NCI-H2081 treated with DMSO at 0.1 percent for 48 hours (cell line): ENCODE results near the gene ZSWIM1.
"Not testable (repeated sequence)": the region's sequence is repeated elsewhere in the genome, so short reads cannot be mapped to it uniquely, and the experiment has no call there.

Experiments used
- DNase-seq: peaks from one replicate; lab custom pipeline; 2025; lab: John Stamatoyannopoulos, UW

Gene ZSWIM1

GRCh38 chr20:45857114-45857881 is 23.7 kb upstream of the ZSWIM1 start, which contains the start of the genes ACOT8 and ZSWIM3:
ACOT8 (minus strand) TSS chr20:45857392; CDS start chr20:45857315, 77 bp downstream.
ZSWIM3 (plus strand) TSS chr20:45857614; CDS start chr20:45857826, 212 bp downstream.
- peak; percentile 99 for DNase-seq

- DNase-seq = no peak
Observed at GRCh38 chr20:45857882-45858216, 23.2 kb upstream of the ZSWIM1 start.

- no peak for DNase-seq
Observed at GRCh38 chr20:45859916-45860315, 21.1 kb upstream of the ZSWIM1 start.

- no peak for DNase-seq
Observed at GRCh38 chr20:45860560-45861220, 20.3 kb upstream of the ZSWIM1 start.

GRCh38 chr20:45861221-45862075 is 19.6 kb upstream of the ZSWIM1 start:
- DNase-seq = no peak

GRCh38 chr20:45863543-45864470 is 17.2 kb upstream of the ZSWIM1 start:
- no peak for DNase-seq

- no peak for DNase-seq
Observed at GRCh38 chr20:45866454-45866853, 14.6 kb upstream of the ZSWIM1 start.

- DNase-seq = no peak
Observed at GRCh38 chr20:45867136-45867818, 13.8 kb upstream of the ZSWIM1 start.

- DNase-seq = no peak
Observed at GRCh38 chr20:45867819-45868176, 13.2 kb upstream of the ZSWIM1 start.

GRCh38 chr20:45872626-45873025 is 8.4 kb upstream of the ZSWIM1 start:
- no peak for DNase-seq

GRCh38 chr20:45873409-45874103 is 7.5 kb upstream of the ZSWIM1 start:
- DNase-seq = no peak

- not testable (repeated sequence) for DNase-seq
Observed at GRCh38 chr20:45874104-45874481, 6.9 kb upstream of the ZSWIM1 start.

GRCh38 chr20:45874576-45874975 is 6.5 kb upstream of the ZSWIM1 start:
- no peak for DNase-seq

GRCh38 chr20:45878076-45878761 is 2.8 kb upstream of the ZSWIM1 start:
- DNase-seq = no peak

GRCh38 chr20:45882469-45883099 is 1.6 kb downstream of the ZSWIM1 start:
- no peak for DNase-seq

GRCh38 chr20:45883100-45883469 is 2.1 kb downstream of the ZSWIM1 start:
- DNase-seq = no peak

- no peak for DNase-seq
Observed at GRCh38 chr20:45886590-45887345, 5.7 kb downstream of the ZSWIM1 start.

GRCh38 chr20:45887346-45887715 is 6.3 kb downstream of the ZSWIM1 start, which contains the start of gene SPATA25:
SPATA25 (minus strand) TSS chr20:45887622; CDS start chr20:45887590, 32 bp downstream.
- DNase-seq = no peak

GRCh38 chr20:45888681-45889080 is 7.7 kb downstream of the ZSWIM1 start:
- no peak for DNase-seq
